Stimulated activated naive CD8-positive, alpha-beta T cell treated with anti-CD3 and anti-CD28 coated beads, Interleukin-15, Interleukin-2, amounts not matched to agents 100 ng/mL and 50 ng/mL, for 24 hours (primary cell): ENCODE results near the gene PTBP3.

Experiments
- H3K27ac Mint-ChIP-seq: one replicate; pipeline ENCODE4 v1.8.0; 2021; ENCODE audit warnings: mild to moderate bottlenecking, mixed read lengths
- H3K27me3 Mint-ChIP-seq: one replicate; pipeline ENCODE4 v1.8.0; 2021; ENCODE audit warnings: mixed read lengths
- H3K36me3 Mint-ChIP-seq: one replicate; pipeline ENCODE4 v1.8.0; 2021; ENCODE audit warnings: low read depth, mixed read lengths
- H3K4me1 Mint-ChIP-seq: one replicate; pipeline ENCODE4 v1.8.0; 2021; ENCODE audit warnings: low read depth, mixed read lengths
- H3K4me3 Mint-ChIP-seq: one replicate; pipeline ENCODE4 v1.8.0; 2021; ENCODE audit warnings: mild to moderate bottlenecking, mixed read lengths
- H3K9me3 Mint-ChIP-seq: one replicate; pipeline ENCODE4 v1.8.0; 2021; ENCODE audit warnings: mixed read lengths

PTBP3 gene

GRCh38 chr9:112245126-112245525, 88.3 kb downstream of the PTBP3 start:
- Mint-ChIP-seq H3K9me3 (no peaks in the 10 kb centered on the region), H3K27me3 (no peaks in the 10 kb centered on the region), H3K27ac (no peak overlapping the region), H3K4me3 (no peak overlapping the region), H3K4me1 (peaks cover 17% of the 10 kb centered on the region), H3K36me3 (peaks cover 57% of the 10 kb centered on the region)

GRCh38 chr9:112242147-112242804, 91.1 kb downstream of the PTBP3 start:
- peaks cover 13% of the 10 kb centered on the region for H3K4me1 Mint-ChIP-seq
- no peaks in the 10 kb centered on the region for H3K9me3 Mint-ChIP-seq
- H3K36me3 Mint-ChIP-seq: peaks cover 71% of the 10 kb centered on the region
- no peak overlapping the region for H3K27ac Mint-ChIP-seq
- H3K4me3 Mint-ChIP-seq: no peak overlapping the region
- no peaks in the 10 kb centered on the region for H3K27me3 Mint-ChIP-seq

- Mint-ChIP-seq H3K27me3 (no peaks in the 10 kb centered on the region), H3K36me3 (peaks cover 63% of the 10 kb centered on the region), H3K4me1 (peaks cover 13% of the 10 kb centered on the region), H3K9me3 (no peaks in the 10 kb centered on the region), H3K4me3 (no peak overlapping the region), H3K27ac (no peak overlapping the region)
These were observed 91.9 kb downstream of the PTBP3 start for GRCh38 chr9:112241491-112241890.

GRCh38 chr9:112239708-112240107, 93.7 kb downstream of the PTBP3 start:
- Mint-ChIP-seq H3K4me1 (peaks cover 13% of the 10 kb centered on the region), H3K27ac (peak overlapping the region; percentile 46), H3K36me3 (peaks cover 53% of the 10 kb centered on the region), H3K4me3 (no peak overlapping the region), H3K27me3 (no peaks in the 10 kb centered on the region), H3K9me3 (no peaks in the 10 kb centered on the region)

- H3K36me3 Mint-ChIP-seq: peaks cover 50% of the 10 kb centered on the region
- H3K9me3 Mint-ChIP-seq: no peaks in the 10 kb centered on the region
- no peak overlapping the region for H3K4me3 Mint-ChIP-seq
- no peaks in the 10 kb centered on the region for H3K27me3 Mint-ChIP-seq
- peaks cover 13% of the 10 kb centered on the region for H3K4me1 Mint-ChIP-seq
- peak overlapping the region; percentile 46 for H3K27ac Mint-ChIP-seq
These were observed 94.1 kb downstream of the PTBP3 start for GRCh38 chr9:112239284-112239683.

- Mint-ChIP-seq H3K36me3 (peaks cover 44% of the 10 kb centered on the region), H3K27ac (no peak overlapping the region), H3K27me3 (no peaks in the 10 kb centered on the region), H3K4me1 (peaks cover 13% of the 10 kb centered on the region), H3K9me3 (no peaks in the 10 kb centered on the region), H3K4me3 (no peak overlapping the region)
These were observed 98.6 kb downstream of the PTBP3 start for GRCh38 chr9:112234779-112235178.

- Mint-ChIP-seq H3K27me3 (no peaks in the 10 kb centered on the region), H3K36me3 (peaks cover 39% of the 10 kb centered on the region), H3K4me3 (no peak overlapping the region), H3K4me1 (peaks cover 7% of the 10 kb centered on the region), H3K27ac (no peak overlapping the region), H3K9me3 (no peaks in the 10 kb centered on the region)
These were observed 99.7 kb downstream of the PTBP3 start for GRCh38 chr9:112233769-112234168.

GRCh38 chr9:112232233-112232632, 101.2 kb downstream of the PTBP3 start:
- Mint-ChIP-seq H3K4me1 (no peaks in the 10 kb centered on the region), H3K9me3 (no peaks in the 10 kb centered on the region), H3K27me3 (no peaks in the 10 kb centered on the region), H3K36me3 (peaks cover 40% of the 10 kb centered on the region), H3K4me3 (no peak overlapping the region), H3K27ac (no peak overlapping the region)

GRCh38 chr9:112226091-112226490, 107.3 kb downstream of the PTBP3 start:
- Mint-ChIP-seq H3K27me3 (no peaks in the 10 kb centered on the region), H3K4me1 (peaks cover 3% of the 10 kb centered on the region), H3K36me3 (peaks cover 80% of the 10 kb centered on the region), H3K27ac (no peak overlapping the region), H3K9me3 (no peaks in the 10 kb centered on the region), H3K4me3 (no peak overlapping the region)

- H3K27me3 Mint-ChIP-seq: no peaks in the 10 kb centered on the region
- peaks cover 76% of the 10 kb centered on the region for H3K36me3 Mint-ChIP-seq
- no peak overlapping the region for H3K4me3 Mint-ChIP-seq
- no peaks in the 10 kb centered on the region for H3K9me3 Mint-ChIP-seq
- H3K27ac Mint-ChIP-seq: no peak overlapping the region
- peaks cover 7% of the 10 kb centered on the region for H3K4me1 Mint-ChIP-seq
These were observed 108.8 kb downstream of the PTBP3 start for GRCh38 chr9:112224401-112225289.

- peak overlapping the region; percentile 23 for H3K27ac Mint-ChIP-seq
- no peaks in the 10 kb centered on the region for H3K9me3 Mint-ChIP-seq
- H3K4me3 Mint-ChIP-seq: no peak overlapping the region
- peaks cover 28% of the 10 kb centered on the region for H3K4me1 Mint-ChIP-seq
- H3K36me3 Mint-ChIP-seq: peaks cover 61% of the 10 kb centered on the region
- no peaks in the 10 kb centered on the region for H3K27me3 Mint-ChIP-seq
These were observed 114.5 kb downstream of the PTBP3 start for GRCh38 chr9:112218908-112219307.

- Mint-ChIP-seq H3K27ac (no peak overlapping the region), H3K4me1 (peaks cover 7% of the 10 kb centered on the region), H3K27me3 (no peaks in the 10 kb centered on the region), H3K36me3 (peaks cover 66% of the 10 kb centered on the region), H3K9me3 (peaks cover 6% of the 10 kb centered on the region), H3K4me3 (no peak overlapping the region)
These were observed 120.5 kb downstream of the PTBP3 start for GRCh38 chr9:112212926-112213325.

- Mint-ChIP-seq H3K36me3 (peaks cover 56% of the 10 kb centered on the region), H3K27ac (no peak overlapping the region), H3K4me1 (no peaks in the 10 kb centered on the region), H3K4me3 (no peak overlapping the region), H3K27me3 (no peaks in the 10 kb centered on the region), H3K9me3 (peaks cover 16% of the 10 kb centered on the region)
These were observed 126.0 kb downstream of the PTBP3 start for GRCh38 chr9:112207451-112207850.

GRCh38 chr9:112203536-112203935, 129.9 kb downstream of the PTBP3 start:
- no peak overlapping the region for H3K4me3 Mint-ChIP-seq
- H3K27ac Mint-ChIP-seq: no peak overlapping the region
- peaks cover 24% of the 10 kb centered on the region for H3K36me3 Mint-ChIP-seq
- no peaks in the 10 kb centered on the region for H3K4me1 Mint-ChIP-seq
- peaks cover 18% of the 10 kb centered on the region for H3K9me3 Mint-ChIP-seq
- no peaks in the 10 kb centered on the region for H3K27me3 Mint-ChIP-seq

- Mint-ChIP-seq H3K27ac (no peak overlapping the region), H3K36me3 (peaks cover 6% of the 10 kb centered on the region), H3K9me3 (peaks cover 4% of the 10 kb centered on the region), H3K4me1 (no peaks in the 10 kb centered on the region), H3K27me3 (no peaks in the 10 kb centered on the region), H3K4me3 (no peak overlapping the region)
These were observed 132.7 kb downstream of the PTBP3 start for GRCh38 chr9:112200711-112201110.
